ENCODE measurements around the gene OPHN1. TPM values are rescaled to one million over a fixed set of nuclear protein-coding genes. Genes with fewer than 3 reads are reported as not detected.
"Not testable (repeated sequence)": the region's sequence is repeated elsewhere in the genome, so short reads cannot be mapped to it uniquely, and the experiment has no call there.

The OPHN1 gene
- total RNA-seq, 4 donors from 2014 or later: 2.3 to 10.8 (median 4.6) TPM

DNA sequence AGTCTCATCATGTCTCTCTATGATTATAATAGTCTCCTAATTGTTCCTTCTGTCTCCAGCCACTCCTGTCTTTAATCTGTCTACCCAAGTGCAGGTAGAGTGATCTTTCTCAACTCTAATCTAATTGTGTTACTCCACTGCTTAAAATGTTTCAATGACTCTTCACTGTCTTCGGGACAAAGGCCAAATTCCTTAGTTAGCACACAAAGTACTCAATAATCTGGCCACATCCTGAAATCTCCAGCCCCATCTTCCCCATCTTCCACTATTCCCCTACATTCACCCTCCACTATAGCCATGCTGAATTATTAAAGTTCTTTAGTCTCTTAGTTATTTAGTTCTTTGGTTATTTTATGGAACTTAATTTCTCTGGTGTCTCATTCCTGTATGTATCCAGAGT lies 353.3 kb downstream of the OPHN1 start:
- intact Hi-C loops (cut with DNase I; ENCODE audit: low total_unique reads): no loop called here
- no peaks in the 10 kb centered on the region for H3K36me3 ChIP-seq
- peaks cover 0 to 4% (median 0%) of the 10 kb centered on the region in 3 donors for H3K9me3 ChIP-seq
- TF ChIP-seq POLR2A (IDR thresholded peaks at IDR 0.05): no peak
- ATAC-seq: no peak
- H3K27ac ChIP-seq: no peak overlapping the region
- in situ Hi-C loops (cut with MboI; ENCODE audit: low sequenced_read_pairs in 4 of 4): no loop called here
- DNase-seq: no peak
- H3K27me3 ChIP-seq: no peaks in the 10 kb centered on the region
- H3K4me3 ChIP-seq: no peak overlapping the region
- H3K4me1 ChIP-seq: peaks cover 3 to 7% of the 10 kb centered on the region in 2 donors

DNA sequence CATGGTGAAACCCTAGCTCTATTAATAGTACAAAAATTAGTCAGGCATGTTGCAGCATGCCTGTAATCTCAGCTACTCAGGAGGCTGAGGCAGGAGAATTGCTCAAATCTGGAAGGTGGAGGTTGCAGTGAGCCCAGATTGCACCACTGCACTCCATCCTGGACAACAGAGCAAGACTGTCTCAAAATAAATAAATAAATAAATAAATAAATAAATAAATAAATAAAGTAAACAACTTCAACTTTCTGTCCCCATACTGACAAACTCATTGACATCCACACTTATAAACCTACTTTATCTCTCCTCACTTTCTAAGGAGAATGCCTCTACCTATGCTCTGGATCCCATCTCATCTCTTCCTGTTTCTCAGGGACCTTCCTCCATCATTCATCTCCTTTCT lies 354.5 kb downstream of the OPHN1 start:
- H3K4me3 ChIP-seq; H3K36me3 ChIP-seq; H3K27me3 ChIP-seq; intact Hi-C loops (cut with DNase I; ENCODE audit: low total_unique reads); ATAC-seq; in situ Hi-C loops (cut with MboI; ENCODE audit: low sequenced_read_pairs in 4 of 4); H3K9me3 ChIP-seq; H3K27ac ChIP-seq; DNase-seq; H3K4me1 ChIP-seq: not testable (repeated sequence)

DNA sequence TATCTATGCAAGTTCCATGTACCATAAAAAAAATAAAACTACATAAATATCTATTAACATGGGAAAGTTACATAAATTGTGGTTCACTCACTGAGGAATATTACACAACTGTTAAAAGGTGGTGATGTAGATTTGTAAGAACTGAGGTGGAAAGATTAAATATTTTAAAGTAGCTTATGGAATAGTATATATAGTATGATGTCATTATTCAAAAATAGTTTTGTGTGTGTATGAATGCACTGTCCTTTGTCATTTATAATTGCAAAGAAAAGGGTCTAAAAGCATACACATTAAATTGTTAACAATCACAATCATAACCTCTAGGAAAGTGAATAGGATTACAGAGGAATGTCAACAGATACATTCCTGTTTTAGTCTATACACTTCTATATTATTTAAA lies 355.9 kb downstream of the OPHN1 start:
- Histone ChIP-seq H3K27ac (no peak overlapping the region), H3K9me3 (peaks cover 0 to 4% (median 0%) of the 10 kb centered on the region in 3 donors), H3K36me3 (no peaks in the 10 kb centered on the region), H3K27me3 (no peaks in the 10 kb centered on the region), H3K4me3 (no peak overlapping the region), H3K4me1 (no peaks in the 10 kb centered on the region)
- ATAC-seq (no peak), DNase-seq (no peak)
- intact Hi-C loops (cut with DNase I; ENCODE audit: low total_unique reads): no loop called here
- TF ChIP-seq, protein P1, sequence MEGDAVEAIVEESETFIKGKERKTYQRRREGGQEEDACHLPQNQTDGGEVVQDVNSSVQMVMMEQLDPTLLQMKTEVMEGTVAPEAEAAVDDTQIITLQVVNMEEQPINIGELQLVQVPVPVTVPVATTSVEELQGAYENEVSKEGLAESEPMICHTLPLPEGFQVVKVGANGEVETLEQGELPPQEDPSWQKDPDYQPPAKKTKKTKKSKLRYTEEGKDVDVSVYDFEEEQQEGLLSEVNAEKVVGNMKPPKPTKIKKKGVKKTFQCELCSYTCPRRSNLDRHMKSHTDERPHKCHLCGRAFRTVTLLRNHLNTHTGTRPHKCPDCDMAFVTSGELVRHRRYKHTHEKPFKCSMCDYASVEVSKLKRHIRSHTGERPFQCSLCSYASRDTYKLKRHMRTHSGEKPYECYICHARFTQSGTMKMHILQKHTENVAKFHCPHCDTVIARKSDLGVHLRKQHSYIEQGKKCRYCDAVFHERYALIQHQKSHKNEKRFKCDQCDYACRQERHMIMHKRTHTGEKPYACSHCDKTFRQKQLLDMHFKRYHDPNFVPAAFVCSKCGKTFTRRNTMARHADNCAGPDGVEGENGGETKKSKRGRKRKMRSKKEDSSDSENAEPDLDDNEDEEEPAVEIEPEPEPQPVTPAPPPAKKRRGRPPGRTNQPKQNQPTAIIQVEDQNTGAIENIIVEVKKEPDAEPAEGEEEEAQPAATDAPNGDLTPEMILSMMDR (IDR thresholded peaks at IDR 0.05 in 4 of 5, conservative IDR thresholded peaks at IDR 0.05 in 1 of 5): no peak
- TF ChIP-seq POLR2A (IDR thresholded peaks at IDR 0.05): no peak
- in situ Hi-C loops (cut with MboI; ENCODE audit: low sequenced_read_pairs in 4 of 4): no loop called here

DNA sequence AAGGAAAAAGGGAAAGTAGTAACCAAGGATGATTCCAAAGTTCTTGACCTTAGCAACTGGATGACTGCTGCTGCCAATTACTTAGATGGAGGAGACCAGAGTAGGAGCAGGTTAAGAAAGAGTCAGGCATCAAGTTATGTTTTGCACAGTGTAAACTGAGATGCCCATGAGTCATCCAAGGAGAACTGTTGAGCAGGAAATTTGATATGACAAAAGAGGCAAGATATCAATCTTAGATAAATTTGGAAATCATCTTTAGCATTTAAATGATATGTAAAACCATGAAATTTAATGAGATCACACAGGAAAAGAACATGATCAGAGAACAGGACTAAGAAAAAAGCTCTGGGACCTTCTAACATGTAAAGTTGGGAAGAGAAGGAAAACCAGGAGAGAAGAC lies 361.3 kb downstream of the OPHN1 start:
- TF ChIP-seq, protein P1 (IDR thresholded peaks at IDR 0.05 in 4 of 5, conservative IDR thresholded peaks at IDR 0.05 in 1 of 5): no peak
- no peak for TF ChIP-seq POLR2A (IDR thresholded peaks at IDR 0.05)
- peak in 1 of 2 donors; percentile 60 for ATAC-seq

DNA sequence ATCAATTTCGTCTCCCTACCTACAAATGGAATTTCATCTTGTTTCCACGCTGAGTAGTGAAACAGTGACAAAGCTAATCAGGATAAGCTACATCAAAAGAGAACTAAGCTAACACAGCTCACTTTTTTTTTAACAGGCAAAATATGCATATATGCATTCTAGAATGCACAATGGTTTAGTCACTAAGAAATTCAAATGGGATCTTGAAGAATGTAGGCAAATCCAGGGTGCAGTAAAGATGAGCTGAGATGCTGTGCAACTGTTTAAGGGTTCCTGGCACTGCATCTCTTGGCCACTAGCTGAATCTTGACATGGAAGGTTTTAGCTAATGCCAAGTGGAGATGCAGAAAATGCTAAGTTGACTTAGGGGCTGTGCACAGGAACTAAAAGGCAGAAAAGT lies 363.2 kb downstream of the OPHN1 start:
- H3K27me3 ChIP-seq; H3K4me1 ChIP-seq; H3K36me3 ChIP-seq; intact Hi-C loops (cut with DNase I; ENCODE audit: low total_unique reads); in situ Hi-C loops (cut with MboI; ENCODE audit: low sequenced_read_pairs in 4 of 4); ATAC-seq; H3K4me3 ChIP-seq; DNase-seq; H3K9me3 ChIP-seq; H3K27ac ChIP-seq: not testable (repeated sequence)

More for the DNA sequence above, 361.3 kb downstream of the OPHN1 start:
- Histone ChIP-seq H3K9me3 (no peaks in the 10 kb centered on the region), H3K27me3 (no peaks in the 10 kb centered on the region), H3K4me1 (peaks cover 0 to 4% of the 10 kb centered on the region in 2 donors), H3K36me3 (no peaks in the 10 kb centered on the region), H3K4me3 (no peak overlapping the region), H3K27ac (no peak overlapping the region)
- in situ Hi-C loops (cut with MboI; ENCODE audit: low sequenced_read_pairs in 4 of 4) (no loop called here), intact Hi-C loops (cut with DNase I; ENCODE audit: low total_unique reads) (no loop called here)
- DNase-seq: no peak

DNA sequence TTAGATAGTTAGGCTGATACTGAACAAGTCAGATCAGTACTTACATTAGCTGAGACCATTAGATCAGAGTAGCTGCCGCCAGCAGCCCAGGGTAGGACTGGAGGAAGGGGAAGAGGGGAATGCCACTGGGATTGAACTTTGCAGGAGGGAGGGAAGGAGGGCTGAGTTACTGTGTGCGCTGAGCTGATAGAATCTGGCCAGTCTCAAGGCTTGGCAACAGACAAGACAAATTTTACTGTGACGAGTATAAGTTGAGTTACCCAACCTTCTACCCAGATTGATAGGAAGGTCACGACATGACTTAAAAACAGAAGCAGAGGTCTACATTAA lies 372.1 kb downstream of the OPHN1 start:
- DNase-seq: no peak
- intact Hi-C loops (cut with DNase I; ENCODE audit: low total_unique reads): no loop called here
- no peaks in the 10 kb centered on the region for H3K9me3 ChIP-seq
- no peaks in the 10 kb centered on the region for H3K27me3 ChIP-seq
- no peaks in the 10 kb centered on the region for H3K36me3 ChIP-seq
- H3K27ac ChIP-seq: no peak overlapping the region
- TF ChIP-seq, protein P1 (IDR thresholded peaks at IDR 0.05 in 4 of 5, conservative IDR thresholded peaks at IDR 0.05 in 1 of 5): no peak
- TF ChIP-seq POLR2A (IDR thresholded peaks at IDR 0.05): no peak
- no peaks in the 10 kb centered on the region for H3K4me1 ChIP-seq
- no peak for ATAC-seq
- no peak overlapping the region for H3K4me3 ChIP-seq
- in situ Hi-C loops (cut with MboI; ENCODE audit: low sequenced_read_pairs in 4 of 4): no loop called here
